Osteocyte (in vitro differentiated cells): ENCODE results near the gene GBX1. TPM values are rescaled to one million over a fixed set of nuclear protein-coding genes. Genes with fewer than 3 reads are reported as not detected.

Source experiments
- DNase-seq: peaks from one replicate; pipeline ENCODE4 v3.0.0; 2021; ENCODE audit warnings: mixed read lengths; ENCODE audit not compliant: unreplicated experiment; ENCODE audit errors: extremely low spot score
- H3K27ac Mint-ChIP-seq: one replicate; pipeline ENCODE4 v1.8.0; 2021; ENCODE audit warnings: mild to moderate bottlenecking, mixed read lengths; ENCODE audit not compliant: unreplicated experiment
- H3K27me3 Mint-ChIP-seq: one replicate; pipeline ENCODE4 v1.8.0; 2021; ENCODE audit warnings: mixed read lengths; ENCODE audit not compliant: unreplicated experiment
- H3K36me3 Mint-ChIP-seq: one replicate; pipeline ENCODE4 v1.8.0; 2021; ENCODE audit warnings: mixed read lengths; ENCODE audit not compliant: unreplicated experiment
- H3K4me1 Mint-ChIP-seq: one replicate; pipeline ENCODE4 v1.8.0; 2021; ENCODE audit warnings: mixed read lengths; ENCODE audit not compliant: unreplicated experiment
- H3K4me3 Mint-ChIP-seq: one replicate; pipeline ENCODE4 v1.8.0; 2021; ENCODE audit warnings: mild to moderate bottlenecking, moderate library complexity, mixed read lengths; ENCODE audit not compliant: unreplicated experiment
- H3K9me3 Mint-ChIP-seq: one replicate; pipeline ENCODE4 v1.8.0; 2021; ENCODE audit warnings: mixed read lengths; ENCODE audit not compliant: unreplicated experiment
- total RNA-seq: library from RNA; stranded (reverse); gene quantifications from 2 replicates; pipeline ENCODE4 v1.2.1, GENCODE V29; 2021
- TF ChIP-seq, protein P1 (sequence below): fragments of 200-600 bp; sonication (generic); IDR thresholded peaks from 2 replicates; pipeline ENCODE4 v1.5.0; 2021; ENCODE audit warnings: antibody characterized with exemption, mild to moderate bottlenecking, moderate library complexity

Gene GBX1
- total RNA-seq, 1 donor from 2014 or later = not detected

DNA sequence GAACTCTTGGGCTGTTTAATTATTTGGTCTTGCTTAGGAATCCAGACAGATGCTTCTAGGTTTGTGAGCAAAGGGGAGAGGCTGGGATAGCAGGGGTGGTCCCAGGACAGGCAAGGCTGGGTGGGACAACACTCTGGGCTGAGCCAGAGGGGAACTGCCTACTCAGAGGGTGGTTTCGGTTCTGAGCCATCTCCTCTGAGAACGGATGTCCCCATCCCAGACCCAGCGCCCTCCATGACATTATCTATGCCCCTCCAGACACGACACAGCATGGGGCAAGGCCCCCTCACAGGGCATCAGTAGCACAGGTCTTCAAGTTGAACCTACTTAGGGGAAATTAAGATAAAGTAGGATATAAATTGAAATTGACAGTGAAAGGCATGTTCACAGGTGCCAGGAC, 12.5 kb upstream of the GBX1 start:
- H3K9me3 Mint-ChIP-seq = no peaks in the 10 kb centered on the region
- peaks cover 47% of the 10 kb centered on the region for H3K27me3 Mint-ChIP-seq
- no peak overlapping the region for H3K27ac Mint-ChIP-seq
- H3K36me3 Mint-ChIP-seq = no peaks in the 10 kb centered on the region
- no peak overlapping the region for H3K4me3 Mint-ChIP-seq
- H3K4me1 Mint-ChIP-seq = no peaks in the 10 kb centered on the region
- DNase-seq = peak; percentile 60
- TF ChIP-seq, protein P1, sequence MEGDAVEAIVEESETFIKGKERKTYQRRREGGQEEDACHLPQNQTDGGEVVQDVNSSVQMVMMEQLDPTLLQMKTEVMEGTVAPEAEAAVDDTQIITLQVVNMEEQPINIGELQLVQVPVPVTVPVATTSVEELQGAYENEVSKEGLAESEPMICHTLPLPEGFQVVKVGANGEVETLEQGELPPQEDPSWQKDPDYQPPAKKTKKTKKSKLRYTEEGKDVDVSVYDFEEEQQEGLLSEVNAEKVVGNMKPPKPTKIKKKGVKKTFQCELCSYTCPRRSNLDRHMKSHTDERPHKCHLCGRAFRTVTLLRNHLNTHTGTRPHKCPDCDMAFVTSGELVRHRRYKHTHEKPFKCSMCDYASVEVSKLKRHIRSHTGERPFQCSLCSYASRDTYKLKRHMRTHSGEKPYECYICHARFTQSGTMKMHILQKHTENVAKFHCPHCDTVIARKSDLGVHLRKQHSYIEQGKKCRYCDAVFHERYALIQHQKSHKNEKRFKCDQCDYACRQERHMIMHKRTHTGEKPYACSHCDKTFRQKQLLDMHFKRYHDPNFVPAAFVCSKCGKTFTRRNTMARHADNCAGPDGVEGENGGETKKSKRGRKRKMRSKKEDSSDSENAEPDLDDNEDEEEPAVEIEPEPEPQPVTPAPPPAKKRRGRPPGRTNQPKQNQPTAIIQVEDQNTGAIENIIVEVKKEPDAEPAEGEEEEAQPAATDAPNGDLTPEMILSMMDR = no peak

- Mint-ChIP-seq H3K9me3 (no peaks in the 10 kb centered on the region), H3K36me3 (no peaks in the 10 kb centered on the region), H3K4me3 (no peak overlapping the region), H3K27me3 (peaks cover 47% of the 10 kb centered on the region), H3K27ac (no peak overlapping the region), H3K4me1 (no peaks in the 10 kb centered on the region)
- peak; percentile 60 for DNase-seq
- TF ChIP-seq, protein P1 = no peak
Observed at GRCh38 chr7:151179287-151179860, 11.9 kb upstream of the GBX1 start.

DNA sequence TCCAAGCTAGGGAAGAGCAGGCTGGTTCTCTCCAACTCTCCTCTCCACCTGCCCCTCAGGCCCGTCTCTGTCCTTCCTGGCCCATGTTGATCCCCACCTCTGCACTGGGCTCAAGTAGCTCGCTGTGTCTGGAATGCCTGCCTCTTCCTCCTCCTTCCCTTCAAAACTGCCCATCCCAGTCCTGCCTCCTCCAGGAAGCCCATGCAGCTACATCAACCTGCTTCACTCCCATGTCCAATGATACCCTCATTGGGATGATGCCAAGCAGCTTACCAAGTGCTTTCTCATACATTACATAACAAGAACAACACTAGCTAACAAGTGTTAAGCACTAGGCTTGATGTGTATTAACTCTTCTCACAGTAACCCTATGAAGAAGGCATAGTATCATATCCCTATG, 11.3 kb upstream of the GBX1 start:
- H3K27ac Mint-ChIP-seq = no peak overlapping the region
- H3K4me1 Mint-ChIP-seq = no peaks in the 10 kb centered on the region
- TF ChIP-seq, protein P1 = no peak
- DNase-seq = no peak
- no peaks in the 10 kb centered on the region for H3K9me3 Mint-ChIP-seq
- no peaks in the 10 kb centered on the region for H3K36me3 Mint-ChIP-seq
- peaks cover 47% of the 10 kb centered on the region for H3K27me3 Mint-ChIP-seq
- H3K4me3 Mint-ChIP-seq = no peak overlapping the region

DNA sequence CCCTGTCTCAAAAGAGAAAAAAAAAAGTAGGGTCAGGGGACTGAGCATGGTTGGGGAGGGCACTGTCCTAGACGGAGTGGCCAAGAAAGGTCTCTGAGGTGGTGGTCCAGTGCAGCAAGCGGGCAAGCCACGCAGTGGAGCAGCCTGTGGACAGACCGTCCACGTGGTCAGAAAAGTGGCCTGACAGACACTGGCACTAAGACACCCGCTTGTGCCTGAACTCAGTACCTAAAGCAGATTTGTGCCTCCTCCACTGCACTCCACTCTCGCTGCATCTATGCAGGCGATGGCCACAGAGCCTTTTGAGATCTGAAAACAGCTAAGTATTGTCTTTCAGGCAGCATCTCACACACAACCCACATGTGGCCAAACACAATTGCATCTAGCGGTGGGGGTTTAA, 10.7 kb upstream of the GBX1 start:
- no peak for DNase-seq
- H3K4me3 Mint-ChIP-seq = no peak overlapping the region
- peaks cover 51% of the 10 kb centered on the region for H3K27me3 Mint-ChIP-seq
- H3K4me1 Mint-ChIP-seq = no peaks in the 10 kb centered on the region
- TF ChIP-seq, protein P1 = no peak
- H3K27ac Mint-ChIP-seq = no peak overlapping the region
- H3K9me3 Mint-ChIP-seq = no peaks in the 10 kb centered on the region
- no peaks in the 10 kb centered on the region for H3K36me3 Mint-ChIP-seq

DNA sequence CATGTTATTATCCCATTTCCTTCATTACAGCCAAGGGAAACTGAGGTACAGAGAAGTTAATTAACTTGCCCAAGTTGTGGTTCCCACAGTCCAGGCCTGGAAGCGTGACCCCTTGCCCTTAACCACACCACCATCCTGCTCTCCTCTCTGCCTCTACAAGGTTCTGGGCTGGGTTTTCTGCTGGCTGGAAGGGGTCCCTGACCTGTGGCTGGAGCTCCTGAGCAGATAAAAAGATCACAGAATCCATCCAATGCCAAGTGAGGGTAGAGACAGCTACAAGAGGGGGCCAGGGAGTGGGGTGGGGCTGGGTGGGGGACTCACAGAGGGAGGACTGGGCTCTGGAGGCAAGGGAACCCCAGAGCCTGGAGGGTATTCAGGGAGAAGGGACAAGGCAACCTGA, 9.8 kb upstream of the GBX1 start:
- no peak for DNase-seq
- peaks cover 56% of the 10 kb centered on the region for H3K27me3 Mint-ChIP-seq

More for the DNA sequence above, 9.8 kb upstream of the GBX1 start:
- Mint-ChIP-seq H3K9me3 (no peaks in the 10 kb centered on the region), H3K4me3 (no peak overlapping the region), H3K4me1 (no peaks in the 10 kb centered on the region), H3K36me3 (no peaks in the 10 kb centered on the region), H3K27ac (no peak overlapping the region)
- TF ChIP-seq, protein P1 = no peak
